ENCODE measurements around the gene PSAT1.

GRCh38 chr9:78319197-78320029 is 22.5 kb downstream of the PSAT1 start:
- TF ChIP-seq CTCF (IDR thresholded peaks at IDR 0.05) (no peak), POLR2A (IDR thresholded peaks at IDR 0.05) (no peak), EP300 (IDR thresholded peaks at IDR 0.05) (no peak)
